Astrocyte of the cerebellum (primary cell): ENCODE measurements around the gene NT5DC3.

Experiments used
- DNase-seq: peaks from one replicate; pipeline ENCODE4 v3.0.0-alpha.2; 2011; ENCODE audit warnings: low read depth
- H3K4me3 ChIP-seq: 2 replicates; pipeline ENCODE4 v1.5.1; 2011; ENCODE audit warnings: mild to moderate bottlenecking, low read depth, low read length, moderate library complexity
- CTCF ChIP-seq: IDR thresholded peaks from 2 replicates; pipeline ENCODE4 v1.5.1; 2012; ENCODE audit warnings: low read length, low read depth, moderate library complexity, mild to moderate bottlenecking; ENCODE audit errors: missing control alignments
- in situ Hi-C: cut with HindIII; loops from 2 replicates; pipeline ENCODE4 v1.10.0; 2017; ENCODE audit warnings: low sequenced_read_pairs

NT5DC3 gene

DNA sequence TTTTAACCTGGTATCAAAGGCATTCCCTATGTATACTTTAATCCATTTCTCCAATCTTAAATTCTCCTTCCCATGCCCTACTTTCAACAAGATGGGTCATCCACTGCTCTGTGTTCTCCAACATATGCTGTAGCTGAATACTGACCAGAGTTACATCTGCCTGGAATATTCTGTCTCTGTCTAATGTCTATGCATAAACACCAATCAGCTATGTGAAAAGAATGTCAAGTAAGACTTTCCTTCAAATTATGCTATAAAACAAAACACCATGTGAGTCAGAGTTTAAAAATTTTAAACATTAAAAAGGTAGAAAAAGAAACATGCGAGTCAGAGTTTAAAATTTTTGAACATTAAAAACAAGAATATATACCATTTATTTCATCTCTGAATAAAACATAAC lies 19.3 kb downstream of the NT5DC3 start:
- TF ChIP-seq CTCF, result no peak
- DNase-seq, result no peak
- in situ Hi-C loops, result no loop called here

DNA sequence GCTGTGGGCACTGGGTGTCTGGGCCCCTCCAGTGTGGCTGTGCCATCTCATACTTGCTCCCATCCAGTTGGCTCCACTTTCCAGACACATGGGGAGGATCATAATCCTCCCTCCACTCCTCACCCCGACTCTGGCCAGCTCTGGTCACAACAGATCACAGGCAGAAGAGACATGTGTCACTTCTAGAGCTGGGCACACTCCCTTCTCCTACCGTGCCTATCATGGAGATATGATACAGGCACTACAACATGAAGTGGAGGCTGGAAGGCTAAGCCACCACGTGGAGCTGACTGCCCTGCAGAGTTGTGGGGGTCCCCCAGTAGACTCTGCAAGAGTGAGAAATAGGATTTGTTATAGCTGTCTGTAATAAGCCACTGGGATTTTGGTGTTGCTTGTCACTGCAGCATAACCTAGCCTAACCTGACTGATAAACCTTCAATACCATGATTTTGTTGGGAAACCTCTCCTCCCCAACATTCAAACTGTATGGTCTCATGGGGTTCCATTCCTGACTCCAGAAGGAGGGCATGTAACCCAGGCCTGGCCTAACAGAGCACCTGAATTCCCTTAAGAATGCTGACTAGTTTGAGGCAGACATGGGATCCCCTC lies 20.0 kb downstream of the NT5DC3 start:
- in situ Hi-C loops, result no loop called here
- H3K4me3 ChIP-seq, result no peak overlapping the region
- TF ChIP-seq CTCF, result no peak
- DNase-seq, result no peak

More for the DNA sequence above, 19.3 kb downstream of the NT5DC3 start:
- no peak overlapping the region for H3K4me3 ChIP-seq

DNA sequence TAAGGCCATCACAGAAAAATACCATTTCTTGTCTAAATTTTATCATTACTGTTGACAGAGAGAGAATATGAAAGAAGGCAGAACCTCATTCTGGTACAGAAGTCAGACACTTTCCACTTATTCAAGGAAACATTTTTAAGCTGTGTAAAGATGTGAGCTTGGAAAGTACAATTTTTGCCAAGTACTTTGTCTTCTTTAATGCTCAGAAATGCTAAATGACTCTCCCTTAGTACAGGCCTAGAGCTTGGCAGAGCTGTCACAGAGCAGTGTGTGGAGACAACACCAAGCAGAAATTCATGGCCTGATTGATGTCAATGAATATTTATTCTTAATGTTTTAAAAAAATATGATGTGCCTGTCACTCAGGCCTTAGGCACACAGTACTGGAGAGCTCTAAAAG lies 20.7 kb downstream of the NT5DC3 start:
- TF ChIP-seq CTCF, result no peak
- in situ Hi-C loops, result no loop called here
- H3K4me3 ChIP-seq, result no peak overlapping the region
- DNase-seq, result no peak

GRCh38 chr12:103819892-103820291 lies 21.1 kb downstream of the NT5DC3 start:
- TF ChIP-seq CTCF, result no peak
- DNase-seq, result no peak
- H3K4me3 ChIP-seq, result no peak overlapping the region
- in situ Hi-C loops, result no loop called here

DNA sequence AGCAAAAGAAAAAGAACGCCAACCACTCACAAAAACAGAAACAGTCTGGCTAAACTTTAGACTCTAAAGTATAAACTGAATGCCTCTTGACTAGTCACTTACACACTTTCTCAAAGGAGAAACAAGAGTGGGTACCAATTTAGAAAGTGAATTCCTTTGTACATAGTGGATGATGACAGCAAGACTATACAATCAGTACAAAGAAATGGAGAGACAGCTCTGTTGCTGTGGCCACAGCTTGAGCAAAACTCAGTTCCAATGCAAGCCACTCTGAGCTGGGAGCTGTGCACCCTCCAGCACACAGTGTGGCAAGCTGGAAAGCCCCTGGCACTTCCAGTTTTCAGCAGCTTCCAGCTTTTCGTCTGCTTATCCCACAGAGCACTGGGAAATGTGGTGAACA lies 21.7 kb downstream of the NT5DC3 start:
- in situ Hi-C loops, result no loop called here
- no peak for DNase-seq
- no peak overlapping the region for H3K4me3 ChIP-seq
- TF ChIP-seq CTCF, result no peak

DNA sequence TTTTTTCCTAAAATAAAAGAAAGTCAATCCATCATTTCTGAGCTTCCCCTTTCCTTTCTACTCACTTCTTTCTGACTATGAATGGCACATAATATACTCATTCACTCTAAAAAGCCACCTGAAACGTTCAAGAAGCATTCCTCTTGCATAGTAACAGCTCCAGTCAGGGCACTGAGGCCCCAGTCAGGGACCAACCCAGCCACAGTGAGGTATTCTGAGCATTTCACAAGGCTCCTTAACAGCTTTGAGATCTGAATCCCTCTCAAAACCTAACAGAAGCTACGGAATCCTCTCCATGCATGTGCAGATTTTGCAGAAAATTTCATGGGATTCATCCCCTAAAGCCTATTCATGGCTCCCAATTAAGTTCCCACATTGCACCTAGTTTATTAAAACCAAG lies 23.2 kb downstream of the NT5DC3 start:
- TF ChIP-seq CTCF, result no peak
- no peak for DNase-seq
- in situ Hi-C loops, result no loop called here
- H3K4me3 ChIP-seq, result no peak overlapping the region
